ENCODE results near the gene POMZP3.
"Not testable (repeated sequence)": the region's sequence is repeated elsewhere in the genome, so short reads cannot be mapped to it uniquely, and the experiment has no call there.

DNA sequence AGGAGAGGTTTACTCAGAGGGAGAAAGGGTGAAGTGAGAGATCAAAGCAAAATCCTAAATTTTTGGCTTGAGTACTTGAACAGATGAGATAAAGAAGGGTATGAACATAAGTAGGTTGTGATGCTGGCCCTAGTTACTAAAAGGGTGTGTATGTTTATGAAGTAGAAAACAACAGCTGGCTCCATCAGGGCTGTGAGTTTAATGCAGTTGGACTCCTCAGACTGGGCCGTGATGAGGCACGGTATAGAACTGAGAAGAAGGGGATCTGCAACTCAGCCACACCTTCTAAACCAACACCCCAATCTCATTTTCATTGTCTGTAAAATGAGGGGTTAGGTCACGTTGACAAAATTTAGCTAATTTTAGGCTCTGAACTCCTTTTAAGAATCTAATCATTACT lies 54.8 kb downstream of the POMZP3 start:
- TF ChIP-seq POLR2AphosphoS5 (IDR thresholded peaks at IDR 0.05; ENCODE audit: low read depth, low read length); POLR2A (IDR thresholded peaks at IDR 0.05; ENCODE audit: low read depth, low read length); TAF1 (IDR thresholded peaks at IDR 0.05; ENCODE audit: borderline replicate concordance, low read depth, low read length): not testable (repeated sequence)

Data from GM12892 (cell line).